ENCODE data around the gene KMT2B.

Gene KMT2B

GRCh38 chr19:35727053-35727955 is 9.5 kb downstream of the KMT2B start:
- DNase-seq = no peak

GRCh38 chr19:35727956-35728706 is 10.3 kb downstream of the KMT2B start:
- no peak for DNase-seq

GRCh38 chr19:35729021-35729420 is 11.2 kb downstream of the KMT2B start:
- DNase-seq = no peak

DNA sequence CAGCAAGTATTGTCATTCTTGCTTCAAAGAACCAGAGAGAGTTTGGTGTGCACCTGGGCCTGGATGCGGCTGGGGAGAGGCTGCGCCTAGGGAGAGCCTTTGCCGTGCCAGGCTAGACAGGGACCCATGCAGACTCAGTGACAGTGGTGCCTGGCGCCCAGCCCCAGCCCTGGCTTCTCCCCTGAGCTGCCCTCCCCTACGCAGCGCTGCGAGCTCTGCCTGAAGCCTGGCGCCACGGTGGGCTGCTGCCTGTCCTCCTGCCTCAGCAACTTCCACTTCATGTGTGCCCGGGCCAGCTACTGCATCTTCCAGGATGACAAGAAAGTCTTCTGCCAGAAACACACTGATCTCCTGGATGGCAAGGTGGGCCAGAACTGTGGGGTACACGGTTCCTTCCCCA is 12.0 kb downstream of the KMT2B start:
- no peak for DNase-seq

DNA sequence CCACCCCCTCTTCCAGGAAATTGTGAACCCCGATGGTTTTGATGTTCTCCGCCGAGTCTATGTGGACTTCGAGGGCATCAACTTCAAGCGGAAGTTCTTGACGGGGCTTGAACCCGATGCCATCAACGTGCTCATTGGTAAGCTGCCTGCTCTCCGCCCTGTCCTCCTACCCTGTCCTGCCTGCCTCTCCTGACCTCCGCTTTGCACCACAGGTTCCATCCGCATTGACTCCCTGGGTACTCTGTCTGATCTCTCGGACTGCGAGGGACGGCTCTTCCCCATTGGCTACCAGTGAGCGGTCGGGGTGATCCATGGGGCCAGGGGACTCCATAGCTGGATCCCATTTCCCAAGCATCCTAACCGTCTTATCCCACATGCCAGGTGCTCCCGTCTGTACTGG is 12.5 kb downstream of the KMT2B start:
- DNase-seq = no peak

GRCh38 chr19:35731353-35731752 is 13.6 kb downstream of the KMT2B start:
- no peak for DNase-seq

DNA sequence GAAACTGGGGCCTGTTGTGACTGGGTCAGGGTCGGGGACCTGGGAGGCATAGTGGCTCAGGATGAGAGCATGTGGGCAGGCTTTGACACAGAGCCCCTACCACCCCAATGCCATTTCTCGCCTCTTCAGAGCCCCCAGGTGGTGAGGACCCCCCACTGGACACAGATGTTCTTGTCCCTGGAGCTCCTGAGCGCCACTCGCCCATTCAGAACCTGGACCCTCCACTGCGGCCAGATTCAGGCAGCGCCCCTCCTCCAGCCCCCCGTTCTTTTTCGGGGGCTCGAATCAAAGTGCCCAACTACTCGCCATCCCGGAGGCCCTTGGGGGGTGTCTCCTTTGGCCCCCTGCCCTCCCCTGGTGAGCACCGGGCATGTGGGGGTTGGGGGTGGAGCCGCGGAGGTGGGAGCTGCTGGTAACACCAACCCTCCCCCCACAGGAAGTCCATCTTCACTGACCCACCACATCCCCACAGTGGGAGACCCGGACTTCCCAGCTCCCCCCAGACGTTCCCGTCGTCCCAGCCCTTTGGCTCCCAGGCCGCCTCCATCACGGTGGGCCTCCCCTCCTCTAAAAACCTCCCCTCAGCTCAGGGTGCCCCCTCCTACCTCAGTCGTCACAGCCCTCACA is 14.1 kb downstream of the KMT2B start:
- no peak for DNase-seq

DNA sequence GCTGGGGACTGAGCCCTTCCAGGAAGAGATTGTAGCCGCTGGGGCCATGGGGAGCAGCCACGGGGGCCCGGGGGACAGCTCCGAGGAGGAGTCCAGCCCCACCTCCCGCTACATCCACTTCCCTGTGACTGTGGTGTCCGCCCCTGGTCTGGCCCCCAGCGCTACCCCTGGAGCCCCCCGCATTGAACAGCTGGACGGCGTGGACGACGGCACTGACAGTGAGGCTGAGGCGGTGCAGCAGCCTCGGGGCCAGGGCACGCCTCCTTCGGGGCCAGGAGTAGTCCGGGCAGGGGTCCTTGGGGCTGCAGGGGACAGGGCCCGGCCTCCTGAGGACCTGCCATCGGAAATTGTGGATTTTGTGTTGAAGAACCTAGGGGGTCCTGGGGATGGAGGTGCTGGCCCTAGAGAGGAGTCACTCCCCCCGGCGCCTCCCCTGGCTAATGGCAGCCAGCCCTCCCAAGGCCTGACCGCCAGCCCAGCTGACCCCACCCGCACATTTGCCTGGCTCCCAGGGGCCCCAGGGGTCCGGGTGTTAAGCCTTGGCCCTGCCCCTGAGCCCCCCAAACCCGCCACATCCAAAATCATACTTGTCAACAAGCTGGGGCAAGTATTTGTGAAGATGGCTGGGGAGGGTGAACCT is 14.9 kb downstream of the KMT2B start:
- DNase-seq = no peak

DNA sequence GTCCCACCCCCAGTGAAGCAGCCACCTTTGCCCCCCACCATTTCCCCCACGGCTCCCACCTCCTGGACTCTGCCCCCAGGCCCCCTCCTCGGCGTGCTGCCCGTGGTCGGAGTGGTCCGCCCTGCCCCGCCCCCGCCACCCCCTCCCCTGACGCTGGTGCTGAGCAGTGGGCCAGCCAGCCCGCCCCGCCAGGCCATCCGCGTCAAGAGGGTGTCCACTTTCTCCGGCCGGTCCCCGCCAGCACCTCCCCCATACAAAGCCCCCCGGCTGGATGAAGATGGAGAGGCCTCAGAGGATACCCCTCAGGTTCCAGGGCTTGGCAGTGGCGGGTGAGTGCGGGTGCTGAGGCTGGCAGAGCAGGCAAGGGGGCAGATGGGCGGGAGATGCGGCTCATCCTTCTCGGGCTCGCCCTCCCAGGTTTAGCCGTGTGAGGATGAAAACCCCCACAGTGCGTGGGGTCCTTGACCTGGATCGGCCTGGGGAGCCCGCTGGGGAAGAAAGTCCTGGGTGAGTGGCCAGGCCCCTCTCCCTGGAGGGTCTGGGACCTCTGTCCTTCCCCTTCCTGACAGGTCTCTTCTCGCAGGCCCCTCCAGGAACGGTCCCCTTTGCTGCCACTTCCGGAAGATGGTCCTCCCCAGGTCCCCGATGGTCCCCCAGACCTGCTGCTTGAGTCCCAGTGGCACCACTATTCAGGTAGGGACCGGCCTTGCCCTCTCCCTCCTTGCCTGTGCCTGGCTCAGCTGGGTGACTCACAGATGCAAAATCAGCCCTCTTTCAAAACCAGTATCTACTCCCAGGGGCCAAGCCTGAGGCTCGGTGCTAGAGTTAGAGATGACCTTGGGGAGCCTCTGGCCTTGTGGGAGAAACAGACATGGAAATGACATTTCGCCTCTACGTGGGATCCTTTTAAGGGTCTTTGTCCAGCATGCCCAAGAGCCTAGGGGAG is 15.7 kb downstream of the KMT2B start:
- DNase-seq = no peak

GRCh38 chr19:35734273-35734672 is 16.5 kb downstream of the KMT2B start:
- no peak for DNase-seq

- no peak for DNase-seq
These were observed 17.1 kb downstream of the KMT2B start for GRCh38 chr19:35734889-35735288.

- no peak for DNase-seq
These were observed 19.4 kb downstream of the KMT2B start for GRCh38 chr19:35736913-35737886.

GRCh38 chr19:35738021-35738886 is 20.5 kb downstream of the KMT2B start:
- DNase-seq = no peak

DNA sequence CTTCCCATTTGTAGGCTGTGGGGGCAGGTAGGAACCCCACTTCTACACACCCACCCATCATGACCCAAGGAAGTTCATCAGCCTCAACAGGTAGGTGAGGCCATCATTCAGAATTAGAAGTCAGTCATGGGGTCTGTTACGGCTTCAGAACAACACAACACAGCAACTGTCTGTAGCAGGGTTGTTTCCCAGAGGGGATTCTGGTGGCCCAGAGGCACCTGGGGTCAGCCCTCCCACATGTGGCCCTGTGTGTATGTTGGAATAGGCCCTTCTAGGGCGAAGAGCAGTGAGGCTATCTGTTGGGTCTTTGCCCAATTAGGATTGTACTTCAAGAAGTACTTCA is 21.1 kb downstream of the KMT2B start:
- DNase-seq = no peak

- DNase-seq = no peak
These were observed 21.7 kb downstream of the KMT2B start for GRCh38 chr19:35739275-35740107.

GRCh38 chr19:35740108-35740422 is 22.3 kb downstream of the KMT2B start:
- no peak for DNase-seq

DNA sequence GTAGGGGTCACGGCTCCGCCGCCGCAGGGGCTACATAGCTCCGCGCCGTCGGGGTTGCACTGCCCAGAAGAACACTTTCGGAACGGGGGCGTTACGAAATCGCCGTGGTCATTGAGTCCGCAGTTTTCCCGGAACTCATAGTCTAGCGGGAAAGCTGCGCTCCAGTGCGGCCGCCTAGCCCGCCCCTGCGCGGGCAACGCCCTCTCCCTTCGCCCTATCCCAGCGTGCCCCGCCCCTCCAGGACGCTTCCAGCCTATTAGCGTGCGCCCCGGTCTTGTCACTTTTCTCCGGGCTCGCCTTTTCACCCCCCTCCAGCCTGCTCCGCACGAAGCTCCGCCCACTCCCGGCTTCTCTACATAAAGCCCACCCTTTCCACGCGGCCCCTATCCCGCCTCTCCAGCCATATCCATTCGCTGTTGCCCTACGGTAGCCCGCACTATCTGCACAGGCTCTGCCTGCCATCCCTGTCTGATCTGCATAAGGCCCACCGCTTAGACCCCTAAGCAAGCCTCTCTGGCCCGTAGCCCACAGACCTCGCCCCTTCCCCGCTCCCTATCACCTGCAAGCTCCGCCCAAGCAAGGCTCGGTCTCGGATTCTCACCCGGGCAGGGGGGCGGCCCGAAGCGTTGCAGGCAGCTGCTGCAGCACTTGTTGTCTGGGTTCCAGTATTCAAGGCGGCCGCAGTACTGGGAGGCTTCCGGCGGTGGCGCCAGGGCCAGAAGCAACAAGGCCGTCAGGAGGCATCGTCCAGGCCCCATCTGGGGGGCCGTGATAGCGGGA is 22.8 kb downstream of the KMT2B start:
- DNase-seq = peak; percentile 96

- no peak for DNase-seq
These were observed 23.4 kb downstream of the KMT2B start for GRCh38 chr19:35741203-35741515.
